NCI-H2107 (cell line): ENCODE measurements around the gene SH2D2A.

Experiments
- DNase-seq: peaks from one replicate; lab custom pipeline; 2025; lab: John Stamatoyannopoulos, UW

SH2D2A gene

DNA sequence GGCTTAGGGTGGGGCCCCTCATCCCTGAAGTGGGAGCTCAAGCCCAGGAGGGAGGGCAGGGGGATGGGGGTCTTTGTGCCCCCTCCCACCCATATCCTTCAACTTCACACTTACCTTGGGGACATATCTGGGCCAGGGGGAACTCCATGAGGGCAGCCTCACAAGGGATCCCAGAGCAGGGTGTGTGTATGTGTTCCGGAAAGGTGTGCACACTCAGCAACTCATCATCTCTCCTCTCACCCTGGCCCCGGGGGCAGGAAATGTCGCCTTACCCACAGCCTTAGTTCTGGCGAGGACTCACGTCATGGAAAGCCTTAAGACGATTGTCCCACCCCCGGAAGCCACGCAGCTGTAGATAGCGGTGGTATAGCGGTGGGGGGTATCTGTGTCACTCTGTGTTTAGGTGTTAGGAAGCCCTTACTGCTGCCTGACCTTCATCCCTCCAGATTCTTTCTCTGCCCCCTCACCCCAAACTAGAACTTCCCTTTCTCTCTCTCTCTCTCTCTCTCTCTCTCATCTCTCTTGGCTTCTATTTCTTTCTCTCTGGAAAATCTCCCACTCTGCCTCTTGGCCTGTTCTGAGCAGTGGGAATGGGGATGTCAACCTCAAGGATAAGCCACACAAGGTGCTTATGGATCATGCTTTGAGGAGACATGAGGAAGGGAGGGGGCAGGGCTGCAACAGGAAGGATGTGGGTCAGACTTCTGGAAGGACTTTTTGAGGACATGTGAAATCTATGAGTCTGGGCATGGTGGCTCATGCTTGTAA, at the start of gene SH2D2A:
Gene SH2D2A (minus strand): TSS at position 288 of the 768 bp plus-strand sequence. CDS start 140 bp downstream, at position 148.
- no peak for DNase-seq

DNA sequence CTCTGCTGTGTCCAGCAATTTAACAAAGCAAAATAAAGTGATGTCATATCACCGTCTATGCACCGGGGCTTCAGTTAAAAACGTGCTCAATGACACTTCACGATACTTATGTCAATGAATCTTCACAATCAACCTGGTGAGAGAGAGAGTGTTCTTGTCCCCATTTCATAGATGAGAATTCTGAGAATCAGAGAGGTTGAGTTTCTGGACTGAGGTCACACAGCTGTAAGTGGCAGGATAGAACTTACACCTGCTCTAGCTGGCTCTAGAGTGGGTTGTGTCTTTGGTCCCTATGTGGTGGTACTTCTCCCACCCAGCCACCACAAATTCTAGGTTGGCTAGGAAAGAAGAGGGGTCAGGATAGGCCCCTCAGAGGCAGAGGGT, 49.2 kb upstream of the SH2D2A start:
- no peak for DNase-seq

DNA sequence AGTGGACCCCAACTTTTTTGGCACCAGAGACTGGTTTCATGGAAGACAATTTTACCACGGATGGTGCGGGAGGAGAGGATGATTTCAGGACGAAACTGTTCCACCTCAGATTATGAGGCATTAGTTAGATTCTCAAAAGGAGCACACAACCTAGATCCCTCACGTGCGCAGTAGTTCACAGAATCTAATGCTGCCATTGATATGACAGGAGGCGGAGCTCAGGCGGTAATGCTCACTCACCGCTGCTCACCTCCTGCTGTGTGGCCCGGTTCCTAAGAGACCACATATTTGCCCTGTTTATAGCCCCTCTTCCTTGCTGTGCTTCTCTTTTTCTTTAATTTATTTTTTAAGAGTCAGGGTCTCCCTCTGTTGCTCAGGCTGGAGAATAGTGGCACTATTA, 48.6 kb upstream of the SH2D2A start:
- DNase-seq, result no peak

DNA sequence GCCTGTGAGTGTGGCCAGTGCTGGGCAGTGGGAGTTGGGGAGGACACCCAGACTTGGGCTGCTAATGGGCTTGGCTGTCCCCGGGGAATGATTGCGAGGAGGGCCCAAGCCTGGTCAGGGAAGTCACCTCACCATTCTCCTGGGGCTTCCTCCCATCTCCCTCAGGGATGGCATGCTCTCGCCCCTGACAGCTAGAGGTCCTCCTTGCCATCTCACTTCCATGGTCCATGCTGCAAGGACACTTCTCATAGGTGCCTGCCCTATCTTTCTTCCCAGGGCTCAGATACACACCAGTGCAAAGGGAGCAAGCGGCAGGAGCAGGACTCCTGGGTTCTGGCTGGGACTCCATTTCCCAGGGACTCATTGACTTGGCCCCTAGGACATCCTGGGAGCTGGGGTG, 48.1 kb upstream of the SH2D2A start:
- DNase-seq, result no peak

DNA sequence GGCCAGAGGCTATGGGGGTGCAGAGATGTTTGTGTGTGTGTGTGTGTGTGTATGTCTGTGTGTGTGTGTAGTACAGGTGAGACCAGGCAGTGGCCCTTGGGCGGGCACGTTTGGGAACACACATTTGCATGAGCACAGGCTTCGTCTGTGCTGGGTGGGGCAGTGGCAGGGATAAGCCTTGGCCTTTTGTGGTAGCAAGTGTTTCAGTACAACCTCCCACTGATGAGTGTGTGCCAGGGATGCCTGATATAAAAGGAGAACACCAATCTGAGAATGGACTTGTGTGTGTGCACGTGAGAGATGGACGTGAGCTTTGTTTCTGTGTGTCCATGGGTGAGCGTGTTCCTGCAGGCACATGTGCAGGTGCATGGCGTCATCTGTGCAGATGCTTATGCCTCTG, 47.0 kb upstream of the SH2D2A start:
- no peak for DNase-seq

DNA sequence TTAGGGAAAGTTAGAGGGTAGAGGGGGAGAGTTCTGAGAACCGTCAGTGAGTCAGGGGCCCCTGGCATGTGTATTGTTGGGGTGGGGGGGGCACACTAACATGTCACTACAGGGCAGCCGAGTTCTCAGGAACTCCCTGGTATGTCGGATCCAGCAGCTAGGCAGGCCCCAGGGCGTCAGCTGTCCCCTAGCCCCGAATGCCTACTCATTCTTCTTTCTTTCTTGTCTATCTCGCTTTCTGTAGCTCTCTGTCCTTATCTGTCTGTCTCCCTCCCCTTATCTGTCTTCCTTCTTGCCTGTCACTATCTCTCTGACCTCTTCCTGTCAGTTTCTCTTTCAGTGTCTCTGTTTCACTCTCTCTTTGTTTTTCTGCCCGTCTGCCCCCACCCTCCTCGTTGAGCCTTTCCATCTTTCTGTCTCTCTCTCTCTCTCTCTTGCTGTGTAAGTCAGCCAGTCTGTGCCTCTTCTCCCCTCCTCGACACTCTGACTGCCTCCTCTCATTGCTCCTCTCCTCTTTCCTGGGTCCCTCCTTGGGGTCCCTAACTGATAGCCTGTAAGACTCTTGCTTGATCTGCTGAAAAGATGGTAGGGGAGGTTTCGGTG, 46.5 kb upstream of the SH2D2A start:
- no peak for DNase-seq

DNA sequence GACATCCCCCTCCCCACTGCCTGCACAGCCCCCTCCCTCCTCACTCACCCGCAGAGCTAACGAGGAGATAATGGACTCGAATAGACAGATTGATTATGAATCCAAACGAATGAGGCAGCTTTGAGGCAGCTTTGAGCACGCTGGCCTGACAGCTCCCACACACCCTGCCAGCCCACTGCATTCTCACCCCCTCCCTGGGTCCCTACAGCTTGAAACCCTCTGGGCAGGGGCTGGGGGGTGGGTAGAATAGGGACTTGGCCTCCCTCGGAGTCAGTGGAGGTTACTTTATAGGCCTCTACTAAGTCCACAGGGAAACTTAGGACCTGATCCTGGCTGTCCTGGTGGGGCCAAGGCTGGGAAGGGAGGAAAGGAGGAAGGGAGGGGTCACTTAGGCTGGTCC, 45.9 kb upstream of the SH2D2A start:
- DNase-seq, result no peak

DNA sequence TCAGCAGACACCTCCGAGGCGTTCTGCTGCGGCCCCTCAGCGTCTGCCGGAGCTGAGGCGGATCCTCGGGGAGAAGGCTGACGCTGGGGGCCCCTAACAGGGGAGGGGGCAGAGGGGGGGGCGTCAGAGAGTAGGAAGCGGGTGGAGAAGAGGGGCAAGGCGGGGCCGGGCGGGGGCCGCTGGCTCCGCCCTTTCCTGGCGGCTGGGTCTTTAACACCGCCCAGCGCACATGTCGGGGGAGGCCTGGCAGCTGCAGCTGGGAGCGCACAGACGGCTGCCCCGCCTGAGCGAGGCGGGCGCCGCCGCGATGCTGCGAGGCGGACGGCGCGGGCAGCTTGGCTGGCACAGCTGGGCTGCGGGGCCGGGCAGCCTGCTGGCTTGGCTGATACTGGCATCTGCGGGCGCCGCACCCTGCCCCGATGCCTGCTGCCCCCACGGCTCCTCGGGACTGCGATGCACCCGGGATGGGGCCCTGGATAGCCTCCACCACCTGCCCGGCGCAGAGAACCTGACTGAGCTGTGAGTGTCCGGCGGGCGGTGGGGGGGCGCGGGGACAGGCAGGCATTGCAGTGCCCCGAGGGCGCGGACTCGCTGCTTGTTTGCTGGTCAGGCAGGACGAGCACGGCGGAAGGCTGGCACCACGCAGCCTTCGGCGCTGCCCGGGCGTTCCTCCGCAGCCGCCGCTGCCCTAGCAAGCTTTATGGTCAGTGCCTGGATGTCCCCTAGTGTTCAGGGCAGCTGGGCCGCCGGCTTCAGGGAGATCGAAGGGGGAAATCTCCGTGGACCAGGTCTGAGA, 44.2 kb upstream of the SH2D2A start, which contains the start of gene NTRK1:
Gene NTRK1 (plus strand): TSS at position 238 of the 796 bp plus-strand sequence. CDS start 70 bp downstream, at position 308.
- DNase-seq, result peak; percentile 44

DNA sequence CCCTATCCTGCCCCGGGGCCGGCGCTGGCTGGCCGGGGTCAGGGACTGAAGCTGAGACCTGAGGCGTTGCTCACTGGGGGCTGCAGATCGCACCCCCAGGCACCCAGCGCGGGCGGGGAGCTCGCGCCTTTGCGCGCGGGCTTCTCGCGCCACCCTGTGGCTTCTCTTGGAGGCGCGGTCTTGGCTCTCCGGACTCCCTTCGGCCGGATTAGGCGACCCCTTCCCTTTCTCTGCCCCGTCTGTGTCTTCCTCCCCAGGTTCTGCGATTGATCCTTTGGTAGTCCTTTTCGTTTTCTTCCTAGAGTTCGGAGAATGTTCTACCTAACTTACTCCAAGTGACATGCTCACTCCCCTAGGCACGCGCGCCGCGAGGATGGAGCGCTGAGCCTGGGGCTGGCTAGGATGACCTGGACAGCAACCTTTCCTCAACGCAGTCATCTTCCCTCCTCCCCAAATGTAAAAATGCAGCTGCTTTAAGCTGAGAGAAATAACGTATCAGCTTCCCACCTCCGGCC, 43.5 kb upstream of the SH2D2A start:
- no peak for DNase-seq

DNA sequence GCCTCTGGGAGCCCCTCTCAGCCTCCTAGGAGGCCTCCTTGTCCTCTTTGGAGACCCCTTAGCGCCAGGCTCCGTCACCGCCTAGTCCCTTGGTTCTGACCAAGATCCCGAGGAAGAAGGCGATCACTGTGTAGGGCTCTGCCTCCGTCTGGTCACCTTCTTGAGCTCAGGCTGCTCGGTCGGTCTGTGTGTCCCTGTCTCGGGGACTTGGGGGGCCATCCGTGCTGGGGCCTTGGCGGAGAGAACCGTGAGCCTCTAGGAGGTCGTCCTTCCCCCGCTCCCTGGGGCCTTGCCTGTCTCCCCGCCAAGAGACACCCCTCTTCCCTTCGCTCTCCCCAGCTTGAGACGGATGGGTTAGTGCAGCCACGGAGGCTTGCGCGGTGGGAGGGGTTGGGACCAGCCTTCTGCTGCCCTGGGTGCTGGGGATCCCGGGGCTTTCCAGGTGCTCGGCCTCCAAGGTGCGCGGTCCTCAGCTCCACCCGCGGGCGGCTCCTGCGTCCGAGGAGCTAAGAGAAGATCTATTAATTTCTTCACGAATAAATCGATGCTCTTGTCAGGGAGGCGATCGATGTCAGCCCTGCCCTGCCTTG, 43.0 kb upstream of the SH2D2A start:
- no peak for DNase-seq

DNA sequence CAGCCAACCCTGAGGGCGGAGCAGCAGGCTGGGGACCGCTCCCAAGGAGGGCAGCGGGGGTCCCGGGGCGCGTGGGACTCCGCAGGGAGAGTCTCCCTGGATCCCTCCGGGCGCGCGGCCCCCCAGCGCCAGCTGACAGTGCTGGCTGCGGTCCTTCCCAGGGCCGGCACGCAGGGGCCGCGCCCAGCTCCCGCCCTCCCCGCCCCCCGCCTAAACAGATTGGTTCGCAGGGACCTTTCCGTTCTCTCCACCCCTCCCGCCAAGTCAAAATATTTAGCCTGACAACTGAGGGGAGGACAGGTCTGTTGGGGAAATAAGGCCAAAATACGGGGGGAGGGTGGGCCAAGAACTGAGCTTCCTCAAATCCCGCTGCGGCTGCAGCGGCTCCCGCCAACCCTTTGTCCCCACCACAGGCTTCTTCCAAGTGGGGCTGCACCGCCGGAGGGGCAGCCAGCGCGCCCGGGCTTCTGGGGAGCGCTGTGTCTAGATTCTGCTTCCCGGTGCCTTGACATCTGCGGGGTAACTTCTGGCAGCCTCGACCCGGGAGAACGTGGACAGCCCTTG, 42.4 kb upstream of the SH2D2A start, which contains the start of gene INSRR:
Gene INSRR (minus strand): TSS at position 159 of the 564 bp plus-strand sequence. CDS start 496 bp downstream, outside the sequence.
- DNase-seq, result no peak

DNA sequence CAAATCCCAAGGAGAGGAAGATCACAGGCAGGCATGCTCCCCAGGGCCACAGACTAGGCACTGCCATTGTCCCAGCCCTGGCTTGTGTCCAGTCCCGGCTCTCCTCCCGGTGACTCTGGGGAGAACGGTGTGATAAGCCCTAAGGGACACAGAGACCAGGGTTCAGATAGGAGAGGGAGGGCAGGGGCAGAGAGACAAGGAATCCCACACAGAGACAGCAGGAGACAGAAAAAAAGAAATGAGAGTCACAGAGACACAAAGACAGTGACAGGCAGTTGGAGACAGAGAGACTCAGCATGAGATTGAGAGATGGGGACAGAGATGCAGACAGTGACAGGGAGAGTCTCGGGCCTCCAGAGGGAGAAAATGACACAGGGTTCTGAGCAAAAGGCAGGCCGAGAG, 41.9 kb upstream of the SH2D2A start:
- no peak for DNase-seq

DNA sequence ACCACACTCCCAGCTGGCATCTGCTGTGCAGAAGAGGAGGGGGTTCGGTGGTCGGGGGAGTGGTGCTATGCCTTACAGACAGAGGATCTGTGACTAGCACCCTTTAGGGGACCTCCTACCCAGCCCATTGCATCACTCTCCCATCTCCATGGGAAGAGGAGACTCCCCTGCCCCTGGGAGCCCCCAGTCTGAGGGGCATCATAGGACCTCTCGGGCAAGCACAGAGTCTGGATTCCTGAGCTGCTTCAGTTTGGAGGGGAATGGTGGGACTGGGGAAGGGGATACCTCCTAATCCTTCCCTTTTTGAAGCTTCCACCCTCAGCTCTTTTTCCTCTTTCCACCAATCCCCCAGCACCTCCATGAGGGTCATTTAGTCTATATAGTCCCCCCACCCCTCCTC, 40.9 kb upstream of the SH2D2A start:
- DNase-seq, result no peak

DNA sequence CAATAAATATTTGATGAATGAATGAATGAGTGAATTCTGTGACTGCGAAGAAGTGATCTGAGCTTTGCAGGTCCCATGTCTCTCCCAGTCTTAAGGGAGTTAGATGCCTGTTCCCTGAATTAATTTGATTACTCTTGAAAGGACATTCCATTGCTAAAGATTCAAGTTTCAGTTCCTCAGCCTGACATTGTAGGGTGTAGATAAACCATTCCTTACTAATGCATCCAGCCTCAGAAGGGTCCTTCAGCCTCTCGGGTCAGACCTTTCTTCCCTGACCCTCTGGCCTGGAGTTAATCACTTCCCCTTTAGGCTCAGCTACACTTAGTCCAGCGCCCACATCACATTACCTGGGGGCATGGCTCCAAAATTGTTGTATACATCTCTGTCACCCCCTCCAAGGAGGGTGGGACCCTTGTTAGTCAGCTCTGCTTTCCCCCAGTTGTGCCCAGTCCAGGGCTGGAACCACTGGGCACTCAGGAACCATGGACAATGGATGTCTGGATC, 39.7 kb upstream of the SH2D2A start:
- DNase-seq, result no peak

DNA sequence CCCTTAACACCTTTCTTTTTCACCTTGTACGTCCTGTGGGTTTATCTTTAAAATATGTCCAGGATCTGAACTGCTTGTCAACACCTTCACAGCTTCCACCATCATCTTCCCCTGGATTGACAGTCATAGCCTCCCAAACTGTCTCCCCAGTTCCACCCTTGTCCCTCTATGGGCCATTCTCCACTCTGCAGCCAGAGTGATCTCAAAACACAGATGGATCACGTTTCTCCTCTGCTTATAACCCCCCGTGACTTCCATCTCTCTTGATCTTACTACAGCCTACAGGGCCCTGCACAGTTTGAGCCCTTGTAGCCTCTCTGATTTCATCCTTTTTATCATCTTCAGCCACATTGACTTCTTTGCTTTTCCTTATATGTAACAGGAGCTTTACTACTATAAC, 38.0 kb upstream of the SH2D2A start:
- DNase-seq, result no peak

DNA sequence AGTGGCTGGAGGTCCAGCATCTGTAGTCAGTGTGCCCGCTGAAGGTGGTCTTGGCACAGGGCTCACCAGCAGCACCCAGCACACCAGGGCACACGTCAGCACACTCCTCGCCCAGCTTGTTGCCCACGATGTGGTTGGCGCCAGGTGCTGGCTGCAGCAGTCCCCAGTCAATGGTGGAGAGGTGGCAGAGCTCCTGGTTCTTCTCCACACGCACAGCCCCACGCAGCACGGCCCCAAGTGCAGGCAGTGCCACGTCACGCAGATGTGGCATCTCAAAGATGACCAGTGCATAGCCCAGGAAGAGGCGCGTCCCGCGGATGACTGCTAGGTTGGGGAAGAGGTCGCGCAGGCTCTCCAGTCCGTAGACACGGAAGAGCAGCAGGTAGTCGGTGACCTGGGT, 37.1 kb upstream of the SH2D2A start:
- DNase-seq, result no peak

DNA sequence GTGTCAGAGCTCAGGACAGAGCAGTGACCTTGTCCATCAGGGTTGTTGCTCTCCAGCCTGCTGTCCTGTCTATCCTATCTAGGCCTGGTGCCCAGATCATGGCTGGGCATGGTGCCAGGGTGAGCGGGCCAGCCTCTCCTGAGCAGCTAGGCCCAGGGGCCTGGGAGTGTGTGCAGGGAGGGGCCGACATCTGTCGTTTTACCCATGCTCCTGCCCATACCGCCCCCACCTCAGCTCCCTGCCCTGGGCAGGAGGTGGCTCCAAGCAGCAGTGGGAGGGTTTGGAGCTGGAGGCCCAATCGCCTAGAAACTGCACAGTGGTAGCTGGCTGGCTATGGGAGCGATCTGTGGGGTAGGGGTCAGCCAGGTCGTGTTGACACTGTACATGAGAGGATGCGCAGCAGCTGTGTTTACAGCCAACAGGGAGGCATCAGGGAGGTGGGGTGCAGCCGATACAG, 35.8 kb upstream of the SH2D2A start:
- peak; percentile 60 for DNase-seq

DNA sequence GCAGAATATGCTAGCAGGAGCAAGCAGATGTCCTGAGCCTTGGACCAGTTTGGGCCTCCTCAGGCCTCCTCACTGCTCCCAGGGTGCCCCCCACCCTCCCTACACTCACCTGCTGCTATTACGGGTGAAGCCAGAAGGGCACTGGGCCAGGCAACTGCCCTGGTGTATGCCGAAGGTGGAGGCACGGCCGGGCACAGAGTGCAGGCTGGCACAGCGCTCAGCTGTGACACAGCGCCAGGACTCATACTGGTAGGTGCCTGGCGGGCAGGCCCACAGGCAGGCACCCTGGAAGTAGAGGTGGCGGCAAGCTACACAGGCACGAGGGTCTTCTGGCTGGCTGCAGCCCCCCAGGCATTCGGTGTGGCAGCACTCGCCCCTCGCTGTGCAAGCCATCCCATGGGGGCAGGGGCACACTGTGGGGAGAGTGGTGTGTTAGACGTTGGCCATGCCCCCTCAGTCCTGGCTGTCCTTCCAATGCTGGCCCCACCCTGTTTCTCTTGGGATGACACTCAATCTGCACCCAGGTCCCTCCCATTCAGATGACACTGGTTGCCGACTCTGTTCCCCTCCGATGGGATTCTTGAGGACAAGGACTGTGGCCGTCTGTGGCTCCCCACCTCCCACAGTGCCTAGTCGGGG, 35.2 kb upstream of the SH2D2A start:
- no peak for DNase-seq

DNA sequence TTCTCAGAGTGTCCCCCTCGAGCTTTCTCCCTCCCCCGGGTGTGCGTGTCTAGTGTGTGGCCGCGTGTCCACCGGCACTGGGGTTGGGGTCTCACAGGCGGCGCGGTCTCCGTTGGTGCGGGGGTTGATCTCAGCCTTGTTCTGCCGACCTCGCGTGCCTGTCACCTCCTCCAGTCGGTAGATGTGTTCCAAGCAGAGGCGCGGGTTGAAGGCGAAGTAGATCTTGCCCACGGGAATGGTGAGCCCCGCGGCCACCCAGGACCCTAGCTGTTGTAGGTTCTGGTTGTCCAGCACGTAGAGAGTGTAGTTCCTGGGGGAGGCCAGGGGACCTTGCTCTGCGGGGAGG, 32.5 kb upstream of the SH2D2A start:
- DNase-seq, result no peak

DNA sequence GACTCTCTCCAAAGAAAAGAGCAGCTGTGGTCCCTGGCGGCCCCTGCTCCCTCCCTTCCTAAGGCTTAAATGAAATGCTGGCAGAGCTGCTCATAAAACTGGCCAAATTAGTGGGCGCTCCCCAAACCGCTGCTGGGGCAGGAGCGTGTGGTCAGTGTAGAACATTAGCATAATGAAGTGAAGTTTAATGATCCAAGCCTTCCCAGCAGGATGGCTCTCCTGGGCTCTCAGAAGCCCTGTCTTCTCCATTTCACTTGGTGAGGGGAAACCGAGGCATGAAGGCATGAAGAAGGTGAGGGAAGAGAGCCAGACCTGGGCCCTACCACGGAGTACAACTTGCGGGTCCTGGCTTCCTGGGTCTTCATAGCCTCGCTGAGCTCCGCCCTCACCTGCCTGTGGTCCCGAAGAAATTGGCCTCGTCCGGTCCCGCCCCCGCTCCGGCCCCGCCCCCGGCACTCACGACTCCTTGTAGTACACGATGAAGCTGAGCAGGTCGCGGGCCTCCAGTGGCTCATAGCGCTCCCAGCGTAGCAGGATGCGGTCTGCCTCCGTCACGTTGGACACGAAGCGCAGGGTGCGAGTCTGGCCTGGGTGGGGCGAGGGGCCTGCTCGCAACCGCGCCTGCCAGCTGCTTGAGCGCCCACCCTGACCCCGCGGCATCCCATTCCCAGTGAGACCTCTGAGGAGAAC, 32.0 kb upstream of the SH2D2A start:
- DNase-seq, result no peak
